Kidney epithelial cell (primary cell): ENCODE results near the gene ZFHX3. TPM values are rescaled to one million over a fixed set of nuclear protein-coding genes. Genes with fewer than 3 reads are reported as not detected.

Experiments
- DNase-seq: peaks from one replicate; pipeline ENCODE4 v3.0.0-alpha.2; 2010; ENCODE audit warnings: low read depth
- H3K27me3 ChIP-seq: 2 replicates; pipeline ENCODE4 v1.6.0; 2011; ENCODE audit warnings: low read length; ENCODE audit not compliant: control insufficient read depth, insufficient read depth
- H3K36me3 ChIP-seq: 2 replicates; pipeline ENCODE4 v1.5.1; 2011; ENCODE audit warnings: low read length; ENCODE audit not compliant: control insufficient read depth, insufficient read depth
- H3K4me3 ChIP-seq: 2 replicates; pipeline ENCODE4 v1.5.1; 2011; ENCODE audit warnings: low read depth, mild to moderate bottlenecking, control low read depth, low read length
- CTCF ChIP-seq: IDR thresholded peaks from 2 replicates; pipeline ENCODE4 v1.5.1; 2011; ENCODE audit warnings: mild to moderate bottlenecking, moderate library complexity, low read length, control low read depth, inconsistent platforms; ENCODE audit not compliant: insufficient read depth, poor library complexity, severe bottlenecking
- total RNA-seq: library from RNA; depleted of rRNA; stranded (reverse); fragments of >200 nt; gene quantifications from 2 replicates; pipeline ENCODE4 v1.2.3, GENCODE V29; 2015

Gene ZFHX3
- total RNA-seq, 1 donor from 2014 or later, result 19.9 TPM

- Histone ChIP-seq H3K27me3 (no peaks in the 10 kb centered on the region), H3K36me3 (no peaks in the 10 kb centered on the region), H3K4me3 (no peak overlapping the region)
- no peak for TF ChIP-seq CTCF
- DNase-seq, result no peak
These were observed 60.4 kb downstream of the ZFHX3 start for GRCh38 chr16:72987480-72987901.

- H3K36me3 ChIP-seq, result no peaks in the 10 kb centered on the region
- no peak overlapping the region for H3K4me3 ChIP-seq
- H3K27me3 ChIP-seq, result no peaks in the 10 kb centered on the region
- no peak for TF ChIP-seq CTCF
- no peak for DNase-seq
These were observed 61.9 kb downstream of the ZFHX3 start for GRCh38 chr16:72985995-72986394.

DNA sequence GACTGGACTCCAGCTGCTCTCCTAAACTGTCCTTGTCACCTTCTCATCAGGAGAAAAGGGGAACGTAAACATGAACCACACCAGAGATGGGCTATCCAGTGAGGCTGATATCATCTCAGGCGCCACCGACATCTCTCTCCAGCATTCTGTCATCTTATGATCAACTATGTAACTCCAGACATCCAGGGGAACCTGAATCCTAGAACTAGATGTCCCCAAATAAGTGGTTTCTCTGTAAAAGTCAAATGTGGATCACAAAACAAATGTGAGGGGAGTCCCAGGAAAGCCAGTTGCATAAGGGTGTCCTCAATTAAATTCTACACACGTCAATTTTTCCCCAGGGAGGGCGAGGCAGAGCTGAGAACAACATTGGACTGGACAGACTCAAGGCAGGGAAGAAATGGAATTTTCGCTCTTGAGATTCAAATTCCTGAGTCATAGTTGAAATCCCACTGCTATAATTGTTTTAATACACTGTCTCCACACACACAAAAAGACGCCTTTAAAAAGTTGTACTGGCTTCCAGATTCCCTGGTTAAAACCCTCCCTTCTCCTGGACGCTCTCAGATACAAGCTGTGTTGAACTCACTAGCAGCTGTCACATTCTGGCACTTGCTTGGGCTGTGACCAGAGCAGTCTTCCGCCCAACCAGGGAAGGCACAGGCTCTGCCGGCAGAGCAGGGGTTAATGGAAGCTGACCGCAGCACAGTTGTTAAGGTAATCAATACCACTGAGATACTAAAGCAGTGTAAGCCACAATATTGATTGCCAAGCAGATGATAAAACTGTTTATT is 62.6 kb downstream of the ZFHX3 start:
- DNase-seq, result no peak
- H3K36me3 ChIP-seq, result no peaks in the 10 kb centered on the region
- TF ChIP-seq CTCF, result no peak
- no peak overlapping the region for H3K4me3 ChIP-seq
- no peaks in the 10 kb centered on the region for H3K27me3 ChIP-seq

GRCh38 chr16:72983728-72984350 is 64.1 kb downstream of the ZFHX3 start:
- no peak for DNase-seq
- H3K27me3 ChIP-seq, result no peaks in the 10 kb centered on the region
- no peaks in the 10 kb centered on the region for H3K36me3 ChIP-seq
- H3K4me3 ChIP-seq, result no peak overlapping the region
- no peak for TF ChIP-seq CTCF

GRCh38 chr16:72983241-72983640 is 64.7 kb downstream of the ZFHX3 start:
- no peaks in the 10 kb centered on the region for H3K36me3 ChIP-seq
- no peak for DNase-seq
- no peak overlapping the region for H3K4me3 ChIP-seq
- no peaks in the 10 kb centered on the region for H3K27me3 ChIP-seq
- no peak for TF ChIP-seq CTCF
